NCI-H524 treated with DMSO at 0.1 percent for 48 hours (cell line): ENCODE results near the gene FBXL7.

Experiments used
- DNase-seq: peaks from one replicate; lab custom pipeline; 2025; lab: John Stamatoyannopoulos, UW

FBXL7 gene

GRCh38 chr5:15717001-15717400, 217.0 kb downstream of the FBXL7 start:
- no peak for DNase-seq

GRCh38 chr5:15718421-15719179, 218.6 kb downstream of the FBXL7 start:
- no peak for DNase-seq

- no peak for DNase-seq
Measured at GRCh38 chr5:15719784-15720183, 219.8 kb downstream of the FBXL7 start.

GRCh38 chr5:15720515-15720914, 220.5 kb downstream of the FBXL7 start:
- no peak for DNase-seq

- DNase-seq = no peak
Measured at GRCh38 chr5:15722305-15722704, 222.3 kb downstream of the FBXL7 start.

GRCh38 chr5:15727375-15727774, 227.4 kb downstream of the FBXL7 start:
- no peak for DNase-seq

- DNase-seq = no peak
Measured at GRCh38 chr5:15728811-15729210, 228.8 kb downstream of the FBXL7 start.

GRCh38 chr5:15731699-15732098, 231.7 kb downstream of the FBXL7 start:
- DNase-seq = no peak

- no peak for DNase-seq
Measured at GRCh38 chr5:15734058-15734457, 234.1 kb downstream of the FBXL7 start.

GRCh38 chr5:15737036-15737821, 237.2 kb downstream of the FBXL7 start:
- DNase-seq = no peak

- DNase-seq = no peak
Measured at GRCh38 chr5:15737871-15738664, 238.1 kb downstream of the FBXL7 start.

GRCh38 chr5:15740383-15740782, 240.4 kb downstream of the FBXL7 start:
- no peak for DNase-seq

GRCh38 chr5:15741591-15741990, 241.6 kb downstream of the FBXL7 start:
- DNase-seq = no peak

GRCh38 chr5:15746833-15747232, 246.9 kb downstream of the FBXL7 start:
- no peak for DNase-seq

- DNase-seq = no peak
Measured at GRCh38 chr5:15748266-15748665, 248.3 kb downstream of the FBXL7 start.

- peak; percentile 86 for DNase-seq
Measured at GRCh38 chr5:15752663-15753285, 252.8 kb downstream of the FBXL7 start.

GRCh38 chr5:15753752-15754151, 253.8 kb downstream of the FBXL7 start:
- DNase-seq = no peak

GRCh38 chr5:15757103-15757502, 257.1 kb downstream of the FBXL7 start:
- no peak for DNase-seq

- no peak for DNase-seq
Measured at GRCh38 chr5:15757619-15758018, 257.6 kb downstream of the FBXL7 start.

GRCh38 chr5:15762668-15763067, 262.7 kb downstream of the FBXL7 start:
- no peak for DNase-seq

GRCh38 chr5:15763754-15764153, 263.8 kb downstream of the FBXL7 start:
- DNase-seq = peak; percentile 94

- no peak for DNase-seq
Measured at GRCh38 chr5:15768936-15769335, 269.0 kb downstream of the FBXL7 start.
